PC-3 (cell line): ENCODE measurements around the gene OXCT1. TPM values are rescaled to one million over a fixed set of nuclear protein-coding genes. Genes with fewer than 3 reads are reported as not detected.

Experiments
- ATAC-seq: fragments of 200-7000 bp; cut with Tn5 transposase; 2 replicates; pipeline ENCODE4 v1.9.1; 2020; ENCODE audit warnings: mild to moderate bottlenecking, moderate library complexity
- BruUV-seq: library from RNA; stranded (reverse); fragments of 400-500 nt; replicated peaks from 2 replicates; lab custom pipeline; 2021; lab: Mats Ljungman, UMichigan
- CTCF ChIA-PET: fragments of 300-600 bp; sonication (Branson Sonifier 250); formaldehyde crosslinking; loops from one replicate; lab custom pipeline; 2022; ENCODE audit warnings: antibody characterized with exemption; lab: Charles Lee
- POLR2A ChIA-PET: fragments of 300-600 bp; sonication (Branson Sonifier 250); formaldehyde crosslinking; loops from one replicate; lab custom pipeline; 2022; ENCODE audit warnings: antibody characterized with exemption; ENCODE audit not compliant: unreplicated experiment; lab: Charles Lee
- DNase-seq: peaks from one replicate; pipeline ENCODE4 v3.0.0-alpha.2; 2015
- H2AFZ ChIP-seq: fragments of 300-600 bp; sonication (generic); 2 replicates; pipeline ENCODE4 v1.6.0; 2016; ENCODE audit warnings: antibody characterized with exemption, low read length
- H3F3A ChIP-seq: fragments of 300-600 bp; sonication (generic); one replicate; pipeline ENCODE4 v1.6.0; 2017; ENCODE audit warnings: antibody characterized with exemption, low read length, control low read depth, mild to moderate bottlenecking; ENCODE audit not compliant: unreplicated experiment
- H3K27ac ChIP-seq: fragments of 300-600 bp; sonication (generic); 2 replicates; pipeline ENCODE4 v1.5.1; 2016; ENCODE audit warnings: mild to moderate bottlenecking, low read length
- H3K27me3 ChIP-seq: fragments of 300-600 bp; sonication (generic); 2 replicates; pipeline ENCODE4 v1.6.1; 2016; ENCODE audit warnings: low read length, mixed read lengths
- H3K36me3 ChIP-seq: fragments of 300-600 bp; sonication (generic); 2 replicates; pipeline ENCODE4 v1.6.1; 2016; ENCODE audit warnings: low read depth, mixed run types, low read length, mixed read lengths
- H3K4me1 ChIP-seq: fragments of 300-600 bp; sonication (generic); 2 replicates; pipeline ENCODE4 v1.5.1; 2016; ENCODE audit warnings: low read length; ENCODE audit not compliant: insufficient read depth
- H3K4me2 ChIP-seq: fragments of 300-600 bp; sonication (generic); 2 replicates; pipeline ENCODE4 v1.6.0; 2016; ENCODE audit warnings: low read length
- H3K4me3 ChIP-seq: fragments of 300-600 bp; sonication (generic); 2 replicates; pipeline ENCODE4 v1.5.1; 2016; ENCODE audit warnings: mild to moderate bottlenecking, low read length, mixed read lengths
- H3K79me2 ChIP-seq: fragments of 300-600 bp; sonication (generic); 2 replicates; pipeline ENCODE4 v1.6.1; 2017; ENCODE audit warnings: low read length, mixed read lengths
- H3K9ac ChIP-seq: fragments of 300-600 bp; sonication (generic); 2 replicates; pipeline ENCODE4 v1.6.0; 2016; ENCODE audit warnings: mild to moderate bottlenecking, low read length
- H3K9me2 ChIP-seq: fragments of 300-600 bp; sonication (generic); replicated peaks from 2 replicates; pipeline ENCODE4 v1.6.1; 2016; ENCODE audit warnings: mixed run types, low read length, mixed read lengths
- H3K9me3 ChIP-seq: fragments of 300-600 bp; sonication (generic); 2 replicates; pipeline ENCODE4 v1.6.1; 2016; ENCODE audit warnings: low read length, mixed read lengths
- H4K20me1 ChIP-seq: fragments of 300-600 bp; sonication (generic); 2 replicates; pipeline ENCODE4 v1.6.1; 2016; ENCODE audit warnings: low read length, mixed read lengths
- EZH2 ChIP-seq: fragments of 300-600 bp; sonication (generic); IDR thresholded peaks from one replicate; pipeline ENCODE4 v1.6.1; 2017; ENCODE audit warnings: antibody characterized with exemption, mild to moderate bottlenecking, low read length; ENCODE audit not compliant: unreplicated experiment
- EZH2phosphoT487 ChIP-seq: fragments of 300-600 bp; sonication (generic); IDR thresholded peaks from 2 replicates; pipeline ENCODE4 v1.6.1; 2018; ENCODE audit warnings: mild to moderate bottlenecking, antibody characterized with exemption, low read length, borderline replicate concordance
- intact Hi-C: fragments of 100-400 bp; cut with micrococcal nuclease; formaldehyde crosslinking; loops from 2 replicates; pipeline ENCODE4 v1.9.0; 2023
- total RNA-seq: library from RNA; depleted of rRNA; stranded (reverse); fragments of >200 nt; gene quantifications from 2 replicates; pipeline ENCODE4 v1.2.3, GENCODE V29; 2014
- TF ChIP-seq, protein P1 (sequence below): fragments of 300-600 bp; sonication (generic); conservative IDR thresholded peaks from 2 replicates; pipeline ENCODE4 v1.5.1; 2017; ENCODE audit warnings: antibody characterized with exemption, low read depth, mild to moderate bottlenecking, low read length

Gene OXCT1
- total RNA-seq, 1 experiment from 2014 or later = 25.5 TPM

DNA sequence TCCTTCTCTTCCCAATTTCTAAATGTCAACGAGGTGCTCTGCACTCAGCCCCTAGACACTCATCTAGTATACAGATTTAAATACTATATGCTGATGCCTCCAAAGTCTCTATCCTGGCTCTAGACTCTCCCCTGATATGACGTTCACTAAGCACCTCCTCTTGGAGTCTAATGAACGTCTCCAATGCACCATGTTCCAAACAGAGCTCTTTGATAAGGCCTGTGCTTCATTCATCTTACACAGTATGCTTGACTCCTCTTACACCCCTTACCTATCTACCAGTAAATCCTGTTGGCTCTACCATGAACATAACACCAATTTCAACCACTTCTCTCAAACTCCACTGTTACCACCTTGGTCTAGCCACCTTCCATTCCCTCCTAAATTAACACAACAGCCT, 25.7 kb downstream of the OXCT1 start:
- H3K4me3 ChIP-seq = no peak overlapping the region
- ChIA-PET CTCF (interaction anchor here (1.7 kb wide), 1 partner anchor 122 kb away, joined by 10 read pairs; no protein-coding TSS in a partner anchor), POLR2A (no interaction called here)
- no peak overlapping the region for H3K9ac ChIP-seq
- ATAC-seq (no peak), DNase-seq (no peak)
- TF ChIP-seq, protein P1, sequence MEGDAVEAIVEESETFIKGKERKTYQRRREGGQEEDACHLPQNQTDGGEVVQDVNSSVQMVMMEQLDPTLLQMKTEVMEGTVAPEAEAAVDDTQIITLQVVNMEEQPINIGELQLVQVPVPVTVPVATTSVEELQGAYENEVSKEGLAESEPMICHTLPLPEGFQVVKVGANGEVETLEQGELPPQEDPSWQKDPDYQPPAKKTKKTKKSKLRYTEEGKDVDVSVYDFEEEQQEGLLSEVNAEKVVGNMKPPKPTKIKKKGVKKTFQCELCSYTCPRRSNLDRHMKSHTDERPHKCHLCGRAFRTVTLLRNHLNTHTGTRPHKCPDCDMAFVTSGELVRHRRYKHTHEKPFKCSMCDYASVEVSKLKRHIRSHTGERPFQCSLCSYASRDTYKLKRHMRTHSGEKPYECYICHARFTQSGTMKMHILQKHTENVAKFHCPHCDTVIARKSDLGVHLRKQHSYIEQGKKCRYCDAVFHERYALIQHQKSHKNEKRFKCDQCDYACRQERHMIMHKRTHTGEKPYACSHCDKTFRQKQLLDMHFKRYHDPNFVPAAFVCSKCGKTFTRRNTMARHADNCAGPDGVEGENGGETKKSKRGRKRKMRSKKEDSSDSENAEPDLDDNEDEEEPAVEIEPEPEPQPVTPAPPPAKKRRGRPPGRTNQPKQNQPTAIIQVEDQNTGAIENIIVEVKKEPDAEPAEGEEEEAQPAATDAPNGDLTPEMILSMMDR = no peak
- TF ChIP-seq EZH2phosphoT487 (no peak), EZH2 (no peak)
- no peaks in the 10 kb centered on the region for H3K9me2 ChIP-seq
- H3K36me3 ChIP-seq = peaks cover 8% of the 10 kb centered on the region
- H3K27ac ChIP-seq = no peak overlapping the region
- intact Hi-C loops = loop anchor here (5.0 kb wide), 2 partner anchors 122 to 572 kb away; no protein-coding TSS in a partner anchor
- H3F3A ChIP-seq = no peaks in the 10 kb centered on the region
- no TSS peak for BruUV-seq
- H2AFZ ChIP-seq = no peak overlapping the region
- H3K27me3 ChIP-seq = no peaks in the 10 kb centered on the region
- H3K79me2 ChIP-seq = no peaks in the 10 kb centered on the region
- no peak overlapping the region for H3K4me2 ChIP-seq
- H3K4me1 ChIP-seq = no peaks in the 10 kb centered on the region
- H4K20me1 ChIP-seq = no peaks in the 10 kb centered on the region
- no peaks in the 10 kb centered on the region for H3K9me3 ChIP-seq

DNA sequence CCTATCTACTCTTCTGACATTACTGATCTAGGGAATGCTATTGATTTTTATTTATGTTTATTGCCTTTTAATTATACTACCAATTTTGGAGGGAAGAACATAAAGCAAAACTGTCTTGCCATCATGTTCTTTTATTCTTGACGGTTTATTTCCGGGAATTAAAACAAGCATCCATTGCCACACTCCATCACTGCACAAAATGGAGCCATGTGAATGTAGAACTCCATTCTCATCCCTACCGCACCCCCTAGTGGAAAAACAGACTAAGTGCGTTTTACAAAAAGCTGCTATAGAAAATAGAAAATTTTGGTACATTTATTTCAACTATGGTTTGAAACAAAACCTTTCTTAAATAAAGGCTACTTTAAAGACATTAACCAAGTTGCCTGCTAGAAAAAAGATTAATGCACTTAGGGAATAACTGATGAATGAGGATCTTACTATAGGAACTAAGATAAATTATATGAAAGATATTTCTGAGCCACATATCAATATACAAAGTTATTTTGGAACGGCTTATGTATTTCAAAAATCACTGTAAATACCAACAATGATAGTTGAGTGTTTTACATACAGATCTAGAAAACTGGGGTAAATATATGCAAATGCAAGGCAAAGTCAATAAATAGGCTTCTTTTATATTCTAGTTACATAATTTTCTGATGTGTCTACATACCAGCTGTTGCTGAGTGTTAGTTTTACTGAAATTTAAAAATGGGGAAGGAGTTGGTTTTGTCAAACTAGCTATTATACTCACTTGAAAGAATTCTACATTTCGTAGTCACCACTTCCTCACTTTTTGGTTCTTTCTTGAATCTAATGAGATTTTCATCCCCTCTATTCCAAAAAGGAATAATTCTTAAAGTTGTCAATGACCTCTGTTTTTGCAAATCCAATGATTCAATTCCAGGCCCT, 26.5 kb downstream of the OXCT1 start:
- BruUV-seq = no TSS peak
- CTCF ChIA-PET = interaction anchor here (0.8 to 1.7 kb wide), 2 partner anchors 121 to 136 kb away, joined by 6 to 10 read pairs; no protein-coding TSS in a partner anchor
- H3K27ac ChIP-seq = no peak overlapping the region
- intact Hi-C loops = loop anchor here (1.0 to 5.0 kb wide), 3 partner anchors 121 to 571 kb away; no protein-coding TSS in a partner anchor
- DNase-seq = peak; percentile 71
- H3K9me2 ChIP-seq = no peaks in the 10 kb centered on the region
- no peak overlapping the region for H3K4me2 ChIP-seq
- H3K9ac ChIP-seq = no peak overlapping the region
- no peaks in the 10 kb centered on the region for H3K36me3 ChIP-seq
- H3K79me2 ChIP-seq = no peaks in the 10 kb centered on the region
- H3K9me3 ChIP-seq = no peaks in the 10 kb centered on the region
- H2AFZ ChIP-seq = no peak overlapping the region
- TF ChIP-seq, protein P1 = peak; percentile 97
- no peak for TF ChIP-seq EZH2phosphoT487
- POLR2A ChIA-PET = interaction anchor here (0.6 kb wide), 1 partner anchor 209 kb away, joined by 3 read pairs; no protein-coding TSS in a partner anchor
- H3K4me1 ChIP-seq = no peaks in the 10 kb centered on the region
- no peaks in the 10 kb centered on the region for H3F3A ChIP-seq
- no peak overlapping the region for H3K4me3 ChIP-seq
- no peaks in the 10 kb centered on the region for H3K27me3 ChIP-seq
- no peaks in the 10 kb centered on the region for H4K20me1 ChIP-seq
- ATAC-seq = peak; percentile 62
